GM12892 (cell line): ENCODE data around the gene SDF4.

Experiments used
- DNase-seq: peaks from one replicate; pipeline ENCODE4 v3.0.0; 2011; ENCODE audit not compliant: insufficient read length
- FAIRE-seq: peaks from 2 replicates; lab custom pipeline; 2011; peaks lifted over from hg19 to GRCh38; lab: Jason Lieb, UNC
- POLR2A ChIP-seq: IDR thresholded peaks from 2 replicates; pipeline ENCODE4 v1.6.1; 2011; ENCODE audit warnings: low read depth, low read length, control low read depth
- POLR2AphosphoS5 ChIP-seq: IDR thresholded peaks from 2 replicates; pipeline ENCODE4 v1.6.1; 2011; ENCODE audit warnings: low read depth, low read length, control low read depth
- TAF1 ChIP-seq: IDR thresholded peaks from 2 replicates; pipeline ENCODE4 v1.6.1; 2011; ENCODE audit warnings: low read depth, mild to moderate bottlenecking, control low read depth, low read length, borderline replicate concordance

Gene SDF4

GRCh38 chr1:1230656-1231399 lies 973 bp downstream of the SDF4 start:
- FAIRE-seq, result no peak
- no peak for DNase-seq
- TF ChIP-seq POLR2A (no peak), TAF1 (no peak), POLR2AphosphoS5 (no peak)

- DNase-seq (no peak), FAIRE-seq (no peak)
- TF ChIP-seq TAF1 (no peak), POLR2A (no peak), POLR2AphosphoS5 (no peak)
Observed at GRCh38 chr1:1229770-1230169, 2.0 kb downstream of the SDF4 start.

GRCh38 chr1:1228596-1229321 lies 3.0 kb downstream of the SDF4 start:
- no peak for TF ChIP-seq POLR2A
- no peak for TF ChIP-seq POLR2AphosphoS5
- TF ChIP-seq TAF1, result no peak
- FAIRE-seq, result no peak
- no peak for DNase-seq

GRCh38 chr1:1228187-1228586 lies 3.6 kb downstream of the SDF4 start:
- TF ChIP-seq POLR2AphosphoS5, result no peak
- no peak for TF ChIP-seq POLR2A
- TF ChIP-seq TAF1, result no peak
- DNase-seq (no peak), FAIRE-seq (no peak)

GRCh38 chr1:1227386-1227785 lies 4.4 kb downstream of the SDF4 start:
- no peak for TF ChIP-seq TAF1
- no peak for TF ChIP-seq POLR2A
- TF ChIP-seq POLR2AphosphoS5, result no peak
- DNase-seq, result no peak
- no peak for FAIRE-seq

- no peak for DNase-seq
Observed at GRCh38 chr1:1226566-1227362, 5.0 kb downstream of the SDF4 start.

GRCh38 chr1:1225913-1226312 lies 5.9 kb downstream of the SDF4 start:
- DNase-seq (no peak), FAIRE-seq (no peak)

More at GRCh38 chr1:1226566-1227362, 5.0 kb downstream of the SDF4 start:
- TF ChIP-seq TAF1 (no peak), POLR2AphosphoS5 (no peak), POLR2A (no peak)
- FAIRE-seq, result no peak

GRCh38 chr1:1225238-1225845 lies 6.5 kb downstream of the SDF4 start:
- no peak for TF ChIP-seq POLR2AphosphoS5
- no peak for TF ChIP-seq POLR2A
- TF ChIP-seq TAF1, result no peak
- DNase-seq (no peak), FAIRE-seq (no peak)

More at GRCh38 chr1:1225913-1226312, 5.9 kb downstream of the SDF4 start:
- no peak for TF ChIP-seq POLR2A
- no peak for TF ChIP-seq POLR2AphosphoS5
- no peak for TF ChIP-seq TAF1

- DNase-seq, result no peak
- no peak for FAIRE-seq
- TF ChIP-seq POLR2A, result no peak
- TF ChIP-seq TAF1, result no peak
- TF ChIP-seq POLR2AphosphoS5, result no peak
Observed at GRCh38 chr1:1223891-1224290, 7.9 kb downstream of the SDF4 start.

GRCh38 chr1:1223321-1223720 lies 8.5 kb downstream of the SDF4 start:
- DNase-seq, result no peak
- TF ChIP-seq POLR2AphosphoS5, result no peak
- TF ChIP-seq POLR2A, result no peak
- no peak for TF ChIP-seq TAF1
- FAIRE-seq, result no peak

GRCh38 chr1:1222575-1223225 lies 9.1 kb downstream of the SDF4 start:
- TF ChIP-seq POLR2AphosphoS5, result peak; percentile 38; the same call in 1 of the 2 replicates
- no peak for TF ChIP-seq POLR2A
- TF ChIP-seq TAF1, result no peak
- FAIRE-seq (no peak), DNase-seq (no peak)
